GM13977 (cell line): ENCODE data around the gene ABCC1.

Experiments
- DNase-seq: peaks from one replicate; pipeline ENCODE4 v3.0.0; 2012; ENCODE audit warnings: low spot score
- in situ Hi-C: fragments of 300-500 bp; cut with MboI; formaldehyde crosslinking; loops from one replicate; pipeline ENCODE4 v1.12.0; 2022; ENCODE audit warnings: low sequenced_read_pairs, low pct_unique_long_range_greater_than_20kb, mixed read lengths, inconsistent platforms; ENCODE audit not compliant: unreplicated experiment
- TF ChIP-seq, protein P1 (sequence below): IDR thresholded peaks from 2 replicates; pipeline ENCODE4 v1.5.1; 2012; ENCODE audit warnings: mild to moderate bottlenecking, control low read depth; ENCODE audit not compliant: insufficient read depth; ENCODE audit errors: extremely low read depth, missing control alignments

ABCC1 gene

GRCh38 chr16:16029431-16030011 is 80.1 kb downstream of the ABCC1 start:
- TF ChIP-seq, protein P1, sequence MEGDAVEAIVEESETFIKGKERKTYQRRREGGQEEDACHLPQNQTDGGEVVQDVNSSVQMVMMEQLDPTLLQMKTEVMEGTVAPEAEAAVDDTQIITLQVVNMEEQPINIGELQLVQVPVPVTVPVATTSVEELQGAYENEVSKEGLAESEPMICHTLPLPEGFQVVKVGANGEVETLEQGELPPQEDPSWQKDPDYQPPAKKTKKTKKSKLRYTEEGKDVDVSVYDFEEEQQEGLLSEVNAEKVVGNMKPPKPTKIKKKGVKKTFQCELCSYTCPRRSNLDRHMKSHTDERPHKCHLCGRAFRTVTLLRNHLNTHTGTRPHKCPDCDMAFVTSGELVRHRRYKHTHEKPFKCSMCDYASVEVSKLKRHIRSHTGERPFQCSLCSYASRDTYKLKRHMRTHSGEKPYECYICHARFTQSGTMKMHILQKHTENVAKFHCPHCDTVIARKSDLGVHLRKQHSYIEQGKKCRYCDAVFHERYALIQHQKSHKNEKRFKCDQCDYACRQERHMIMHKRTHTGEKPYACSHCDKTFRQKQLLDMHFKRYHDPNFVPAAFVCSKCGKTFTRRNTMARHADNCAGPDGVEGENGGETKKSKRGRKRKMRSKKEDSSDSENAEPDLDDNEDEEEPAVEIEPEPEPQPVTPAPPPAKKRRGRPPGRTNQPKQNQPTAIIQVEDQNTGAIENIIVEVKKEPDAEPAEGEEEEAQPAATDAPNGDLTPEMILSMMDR, result no peak
- in situ Hi-C loops, result no loop called here
- no peak for DNase-seq

- TF ChIP-seq, protein P1, result no peak
- in situ Hi-C loops, result no loop called here
- no peak for DNase-seq
Measured at GRCh38 chr16:16030449-16030848, 81.0 kb downstream of the ABCC1 start.

DNA sequence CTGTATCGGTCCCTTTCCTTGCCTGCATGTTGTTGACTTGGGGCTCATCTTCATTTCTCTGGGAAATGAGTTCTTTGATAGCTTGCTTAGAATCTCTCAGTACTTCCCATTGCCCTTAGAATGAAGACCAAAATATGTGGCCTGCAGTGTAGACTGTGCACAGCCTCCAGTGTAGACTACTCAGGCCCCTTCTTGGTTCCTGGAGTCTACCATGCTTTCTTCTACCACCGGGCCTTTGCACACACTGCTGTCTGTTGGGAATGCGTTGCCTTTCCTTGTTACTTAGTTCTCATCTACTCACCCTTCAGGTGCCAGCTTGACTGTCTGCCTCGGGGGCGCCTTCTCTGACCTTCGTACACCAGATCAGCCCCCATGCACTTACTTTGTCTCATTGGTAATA is 82.0 kb downstream of the ABCC1 start:
- TF ChIP-seq, protein P1, result no peak
- in situ Hi-C loops, result no loop called here

GRCh38 chr16:16032271-16032979 is 83.0 kb downstream of the ABCC1 start:
- in situ Hi-C loops, result no loop called here
- no peak for DNase-seq
- TF ChIP-seq, protein P1, result no peak

More for the DNA sequence above, 82.0 kb downstream of the ABCC1 start:
- DNase-seq, result no peak

DNA sequence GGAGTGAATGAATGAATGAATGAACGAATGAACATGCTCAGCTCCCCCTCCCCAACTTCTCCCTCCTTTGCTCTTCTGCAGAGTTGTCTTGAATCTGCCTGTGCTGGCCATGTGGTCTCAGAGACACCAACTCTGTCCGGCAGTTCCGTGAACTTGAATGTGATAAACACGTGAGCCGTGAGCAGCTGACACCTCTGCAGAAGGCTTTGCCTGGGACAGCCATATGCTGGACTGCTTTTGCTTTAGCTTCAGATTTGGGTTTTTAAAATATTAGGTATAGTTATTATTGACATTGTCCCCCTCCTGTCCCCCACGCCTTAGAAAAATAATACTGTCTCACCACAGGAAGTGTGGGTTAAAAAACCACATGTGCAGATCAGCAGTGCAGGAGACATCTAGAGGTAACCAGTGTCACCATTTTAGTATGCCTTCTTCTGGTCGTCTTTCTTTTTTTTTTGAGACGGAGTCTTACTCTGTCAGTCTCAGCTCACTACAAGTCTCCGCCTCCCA is 83.8 kb downstream of the ABCC1 start:
- in situ Hi-C loops, result no loop called here
- TF ChIP-seq, protein P1, result peak; percentile 8
- peak; percentile 54 for DNase-seq

- no peak for DNase-seq
- in situ Hi-C loops, result no loop called here
- TF ChIP-seq, protein P1, result no peak
Measured at GRCh38 chr16:16036359-16036792, 87.0 kb downstream of the ABCC1 start.
